ENCODE results near the gene TAAR2.
"Not testable (repeated sequence)": the region's sequence is repeated elsewhere in the genome, so short reads cannot be mapped to it uniquely, and the experiment has no call there.

Gene TAAR2, protein sequence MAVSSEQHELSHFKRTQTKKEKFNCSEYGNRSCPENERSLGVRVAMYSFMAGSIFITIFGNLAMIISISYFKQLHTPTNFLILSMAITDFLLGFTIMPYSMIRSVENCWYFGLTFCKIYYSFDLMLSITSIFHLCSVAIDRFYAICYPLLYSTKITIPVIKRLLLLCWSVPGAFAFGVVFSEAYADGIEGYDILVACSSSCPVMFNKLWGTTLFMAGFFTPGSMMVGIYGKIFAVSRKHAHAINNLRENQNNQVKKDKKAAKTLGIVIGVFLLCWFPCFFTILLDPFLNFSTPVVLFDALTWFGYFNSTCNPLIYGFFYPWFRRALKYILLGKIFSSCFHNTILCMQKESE

DNA sequence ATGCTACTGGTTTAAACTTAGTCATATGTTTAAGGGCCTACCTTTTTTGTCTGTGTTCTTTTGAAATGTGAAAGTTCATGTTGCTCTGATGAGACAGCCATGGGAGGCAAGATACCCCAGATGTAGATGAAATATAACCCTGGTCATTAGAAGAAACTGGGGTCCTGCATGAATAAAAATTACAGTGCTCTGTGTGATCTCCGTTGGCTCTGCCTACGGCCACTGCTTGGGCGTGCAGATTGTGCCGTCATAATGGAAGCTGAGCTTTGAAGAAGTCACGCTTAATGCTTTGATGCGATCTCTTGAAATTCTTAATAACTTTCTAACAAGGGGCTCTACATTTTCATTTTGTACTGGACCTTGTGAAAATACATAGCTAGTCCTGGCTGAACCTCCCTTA is at the start of gene TAAR2:
TAAR2 (minus strand) TSS at position 101 of the 400 bp plus-strand sequence; CDS start at position 101, 0 bp downstream.
- no peak for DNase-seq

DNA sequence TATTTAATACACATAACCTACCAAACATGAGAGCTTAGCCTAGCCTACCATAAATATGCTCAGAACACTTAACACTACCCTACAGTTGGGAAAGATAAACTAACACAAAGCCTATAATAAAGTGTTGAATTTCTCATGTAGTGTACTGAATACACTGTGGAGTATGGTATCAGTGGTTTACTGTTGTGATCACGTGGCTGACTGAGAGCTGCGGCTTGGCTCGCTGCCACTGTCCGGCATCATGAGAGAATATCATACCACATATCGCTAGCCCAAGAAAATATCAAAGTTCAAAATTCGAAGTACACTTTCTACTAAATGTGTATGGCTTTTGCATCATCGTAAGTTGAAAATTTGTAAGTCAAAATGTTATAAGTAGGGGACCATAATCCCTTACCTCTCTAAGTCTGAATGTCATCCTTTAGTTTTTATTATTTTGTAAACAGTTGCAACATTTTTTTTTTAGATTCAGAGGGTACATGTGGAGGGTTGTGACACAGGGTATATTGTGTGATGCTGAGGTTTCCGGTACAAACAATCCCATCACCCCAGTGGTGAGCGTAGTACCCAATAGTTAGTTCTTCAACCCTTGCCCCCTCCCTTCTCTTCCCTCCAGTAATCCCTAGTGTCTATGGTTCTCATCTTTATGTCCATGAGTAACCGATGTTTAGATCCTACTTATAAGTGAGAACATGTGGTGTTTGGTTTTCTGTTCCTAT is 49.5 kb upstream of the TAAR2 start:
- DNase-seq: no peak

DNA sequence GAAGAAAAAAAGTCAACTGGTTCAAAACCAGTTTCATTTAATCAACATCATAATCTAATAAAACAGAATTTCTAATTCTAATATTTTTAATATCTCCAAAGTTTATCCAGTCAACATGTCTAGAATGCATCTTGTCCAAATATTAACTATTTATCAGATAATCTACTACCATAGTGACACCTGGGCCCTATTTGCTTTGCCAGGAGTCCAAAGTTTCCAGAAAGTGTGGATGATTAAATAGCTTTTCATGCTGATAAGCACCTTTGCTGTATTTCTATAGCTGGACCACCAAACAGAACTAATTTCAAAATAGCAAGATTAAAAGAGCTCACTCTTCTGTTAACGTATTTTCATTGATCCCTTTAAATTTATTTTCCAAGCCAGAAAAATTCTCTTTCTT is 47.2 kb upstream of the TAAR2 start:
- DNase-seq: no peak

DNA sequence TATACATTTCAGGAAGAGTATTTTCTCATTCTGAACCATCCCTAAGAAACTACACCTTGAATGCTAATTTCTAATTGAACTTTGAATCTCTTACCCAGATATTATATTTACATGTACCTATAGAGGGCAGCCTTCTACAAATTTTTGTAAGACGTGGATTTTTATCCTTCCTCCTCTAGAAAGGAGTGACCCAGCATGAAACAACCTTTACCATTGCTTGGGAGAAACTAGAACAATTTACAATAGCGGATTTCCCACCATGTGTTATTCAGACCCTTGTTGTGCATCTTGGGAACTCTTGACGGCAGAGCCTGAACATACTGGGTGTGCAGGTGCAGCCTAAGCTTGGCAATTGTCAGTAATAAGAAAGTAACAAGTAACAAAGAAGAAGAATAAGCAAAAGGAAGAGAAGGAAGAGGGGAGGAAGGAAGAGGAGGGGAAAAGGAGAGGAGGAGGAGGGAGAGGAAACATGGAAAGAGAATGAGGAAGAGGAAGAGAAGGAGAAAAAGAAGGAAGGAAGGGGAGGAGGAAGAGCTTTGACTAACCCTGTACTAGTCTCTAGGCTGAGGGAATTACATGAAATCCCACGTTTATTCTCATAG is 45.7 kb upstream of the TAAR2 start:
- DNase-seq: peak; percentile 57

DNA sequence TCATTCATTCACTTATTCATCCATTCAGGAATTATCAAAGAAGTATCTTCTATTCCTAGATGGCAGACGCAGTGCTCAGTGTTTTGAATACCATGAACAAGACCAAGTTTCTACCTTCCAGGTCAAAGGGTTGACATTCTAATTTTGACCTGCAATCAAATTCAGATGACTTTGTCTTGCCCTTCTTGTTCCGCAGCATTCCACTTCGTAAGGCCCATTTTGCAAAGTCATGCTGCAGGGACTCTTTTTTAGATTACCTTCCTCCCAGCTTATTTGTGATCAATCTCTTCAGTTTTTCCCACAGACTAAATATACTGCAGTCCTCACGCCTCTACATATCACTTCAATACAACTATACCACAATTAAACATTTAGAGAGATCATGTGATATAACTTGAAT is 42.0 kb upstream of the TAAR2 start:
- DNase-seq: no peak

DNA sequence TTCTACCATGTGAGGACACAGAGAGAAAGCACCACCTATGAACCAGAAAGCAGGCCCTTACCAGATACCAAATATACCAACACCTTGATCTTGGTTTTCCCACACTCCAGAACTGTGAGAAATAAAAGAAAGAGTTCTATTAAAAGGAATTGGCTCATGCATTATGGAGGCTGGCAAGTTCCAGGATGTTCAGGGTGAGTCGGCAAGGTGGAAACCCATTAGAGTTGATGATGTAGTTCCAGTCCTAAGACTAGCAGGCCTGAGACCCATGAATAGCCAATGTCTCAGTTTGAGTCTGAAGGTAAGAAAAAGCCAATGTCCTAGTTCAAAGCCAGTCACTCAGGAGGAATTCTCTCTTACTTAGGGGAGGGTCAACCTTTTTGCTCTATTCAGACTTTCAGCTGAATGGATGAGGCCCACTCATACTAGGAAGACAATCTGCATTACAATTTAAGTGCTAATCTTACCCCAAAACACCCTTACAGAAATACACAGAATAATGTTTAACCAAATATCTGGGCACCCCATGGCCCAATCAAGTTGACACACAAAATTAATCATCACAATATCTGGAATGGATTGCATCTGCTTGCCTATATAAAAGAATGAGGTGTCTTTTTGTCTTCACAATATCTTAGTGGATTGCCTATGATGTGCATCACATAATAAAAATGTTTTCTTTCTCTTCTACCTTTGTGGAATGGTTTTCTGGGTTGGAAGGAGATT is 40.4 kb upstream of the TAAR2 start:
- no peak for DNase-seq

DNA sequence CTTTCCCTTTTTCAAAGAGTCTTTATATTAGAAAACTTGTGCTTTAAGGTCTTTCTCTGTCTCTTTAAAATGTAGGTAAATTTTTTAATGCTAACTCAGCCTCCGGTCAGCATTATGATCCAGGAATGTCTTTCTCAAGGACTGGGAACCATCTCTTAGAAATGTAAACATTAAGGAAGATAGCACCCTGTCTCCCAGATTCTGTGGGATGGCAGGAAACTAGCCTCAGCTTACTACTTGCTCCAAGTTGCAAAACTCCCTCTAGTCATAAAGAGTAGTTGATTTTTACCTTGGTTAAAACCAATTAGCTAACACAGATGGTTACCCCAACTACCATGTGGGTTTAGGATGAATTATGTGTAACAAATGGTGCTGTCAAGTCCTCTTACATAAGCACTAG is 39.6 kb upstream of the TAAR2 start:
- DNase-seq: no peak

DNA sequence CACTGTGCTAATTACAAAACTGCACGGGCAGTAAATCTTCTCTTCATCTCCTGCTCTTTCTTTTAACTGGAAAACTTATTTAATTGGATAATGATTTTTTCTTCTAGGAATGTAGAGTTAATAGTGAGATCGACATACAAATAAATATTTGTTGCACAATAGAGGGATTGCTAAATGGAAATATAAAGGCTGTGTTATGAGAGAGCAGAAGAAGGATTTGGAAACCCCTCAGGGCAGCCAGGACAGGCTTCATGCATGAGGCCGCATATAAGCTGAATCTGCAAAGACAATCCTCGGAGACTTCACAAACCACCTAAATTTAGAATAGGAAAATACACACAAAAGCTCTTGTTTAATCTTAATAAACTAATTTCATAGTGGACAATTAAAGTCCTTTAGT is 37.8 kb upstream of the TAAR2 start:
- DNase-seq: no peak

DNA sequence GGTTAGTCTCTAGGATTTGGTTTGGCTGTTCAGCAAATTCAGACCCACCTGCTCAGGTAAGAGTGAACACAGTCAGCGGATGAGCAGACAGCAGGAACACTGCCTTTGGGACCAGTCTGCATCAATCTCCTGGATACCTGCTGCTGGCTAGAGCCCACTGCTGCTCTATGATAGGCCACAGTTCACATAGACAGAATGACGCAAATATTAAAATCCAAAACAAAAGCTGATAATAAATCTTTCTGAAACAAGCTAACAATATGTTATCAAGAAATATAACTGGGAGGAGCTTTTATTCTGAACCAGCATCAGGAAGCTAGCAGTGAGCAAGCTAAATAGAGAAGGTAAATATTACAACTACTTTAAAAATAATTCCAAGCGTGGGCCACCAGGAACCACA is 35.0 kb upstream of the TAAR2 start, which contains the start of gene TAAR1:
TAAR1 (minus strand) TSS at position 101 of the 400 bp plus-strand sequence. CDS start 13,179 bp downstream, outside the sequence.
- no peak for DNase-seq

DNA sequence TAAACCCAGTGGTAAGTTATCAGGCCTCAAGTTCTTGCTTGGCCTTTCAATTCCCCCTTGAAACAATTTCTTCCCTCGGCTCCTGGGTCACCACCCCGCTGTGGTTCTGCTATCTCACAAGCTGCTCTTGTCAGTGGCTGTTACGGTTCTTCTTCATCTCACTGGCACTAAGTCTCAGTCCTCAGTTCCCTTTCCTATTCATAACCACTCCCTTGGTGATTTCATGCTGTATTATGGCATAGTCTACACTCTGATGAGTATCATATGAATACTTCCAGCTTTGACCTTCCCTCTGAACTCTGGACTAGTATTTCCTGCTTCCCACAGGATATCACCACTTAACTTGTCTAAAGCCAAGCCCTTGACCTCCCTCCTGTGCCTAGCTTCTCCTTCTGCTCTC is 27.0 kb upstream of the TAAR2 start:
- DNase-seq: no peak

DNA sequence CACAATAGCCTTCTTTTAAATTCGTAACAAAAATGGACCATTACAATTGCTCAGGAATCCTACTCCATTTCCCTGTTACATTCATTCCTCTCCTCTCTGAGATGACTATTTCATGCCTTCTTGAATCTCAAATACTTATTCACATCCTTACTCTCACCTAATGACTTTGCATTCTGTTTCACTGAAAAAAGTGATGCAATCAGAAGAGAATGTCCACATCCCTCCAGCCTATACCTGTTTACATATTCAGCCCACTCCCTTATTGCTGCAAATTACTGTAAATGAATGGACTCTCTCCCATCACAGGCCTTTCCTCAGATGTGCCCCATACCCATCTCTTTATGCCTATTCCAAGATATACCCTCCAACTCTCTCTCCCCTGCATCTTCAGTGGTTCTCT is 26.4 kb upstream of the TAAR2 start:
- no peak for DNase-seq

DNA sequence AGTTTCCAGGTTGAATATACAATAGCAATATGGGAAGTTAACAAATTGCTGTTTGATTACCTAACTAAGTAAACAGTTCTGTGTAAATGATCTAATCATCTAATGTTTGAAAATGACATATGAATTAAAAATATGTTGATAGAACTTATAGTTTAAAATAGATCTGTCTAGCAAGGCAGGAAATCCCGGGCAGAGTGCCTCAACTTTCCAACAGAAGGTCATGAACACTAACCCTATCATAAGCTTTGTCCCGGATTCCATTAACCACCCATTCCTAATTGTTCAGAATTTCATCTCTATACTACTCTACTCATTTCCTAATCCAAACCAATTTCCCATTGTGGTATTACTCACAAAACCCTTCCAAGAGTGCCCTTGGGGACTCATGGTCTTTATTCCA is 24.8 kb upstream of the TAAR2 start:
- no peak for DNase-seq

DNA sequence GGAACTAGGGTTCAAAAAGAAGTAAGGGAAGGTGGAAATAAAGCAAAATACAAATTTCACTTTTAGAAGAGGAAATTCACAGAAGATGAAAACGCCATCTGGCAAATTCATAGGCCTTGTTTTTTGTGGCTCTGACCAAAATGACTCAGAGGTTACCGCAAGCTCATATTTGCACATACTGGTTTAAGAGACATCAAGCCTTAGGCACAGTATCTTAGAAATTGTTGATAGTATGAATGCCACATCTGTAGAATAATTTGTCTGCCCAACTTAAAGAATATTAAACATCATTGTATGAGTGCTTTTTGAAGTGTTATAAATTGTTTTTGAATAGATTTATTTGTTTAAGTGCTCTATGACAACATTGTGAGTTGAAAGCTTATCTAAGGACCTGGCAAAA is 24.3 kb upstream of the TAAR2 start:
- DNase-seq: peak; percentile 68

DNA sequence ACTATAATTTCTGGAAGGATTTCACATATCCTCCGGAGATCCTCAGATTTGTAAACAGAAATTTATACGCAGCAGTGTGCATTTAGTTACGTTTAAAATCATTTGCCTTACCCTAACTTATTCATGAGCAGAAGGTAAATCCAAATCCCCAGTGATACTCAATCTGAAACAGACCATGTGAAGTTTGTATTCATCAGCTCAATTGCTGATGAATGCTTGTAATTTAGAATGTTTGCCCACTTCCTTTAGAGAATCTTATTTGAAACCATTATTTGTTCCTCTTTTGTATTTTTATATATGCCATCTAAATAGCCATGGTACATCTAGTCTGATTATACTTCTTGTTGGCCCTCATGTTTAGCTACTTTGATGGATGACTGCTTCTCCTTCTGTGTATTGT is 19.5 kb upstream of the TAAR2 start:
- no peak for DNase-seq

DNA sequence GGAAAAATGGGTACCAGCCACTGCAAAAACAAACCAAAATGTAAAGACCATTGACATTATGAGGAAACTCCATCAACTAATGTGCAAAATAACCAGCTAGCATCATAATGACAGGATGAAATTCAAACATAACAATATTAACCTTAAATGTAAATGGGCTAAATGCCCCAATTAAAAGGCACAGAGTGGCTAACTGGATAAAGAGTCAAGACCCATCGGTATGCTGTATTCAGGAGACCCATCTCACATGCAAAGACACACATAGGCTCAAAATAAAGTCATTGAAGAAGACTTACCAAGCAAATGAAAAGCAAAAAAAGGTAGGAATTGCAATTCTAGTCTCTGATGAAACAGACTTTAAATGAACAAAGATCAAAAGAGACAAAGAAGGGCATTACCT is 13.1 kb upstream of the TAAR2 start:
- not testable (repeated sequence) for DNase-seq

DNA sequence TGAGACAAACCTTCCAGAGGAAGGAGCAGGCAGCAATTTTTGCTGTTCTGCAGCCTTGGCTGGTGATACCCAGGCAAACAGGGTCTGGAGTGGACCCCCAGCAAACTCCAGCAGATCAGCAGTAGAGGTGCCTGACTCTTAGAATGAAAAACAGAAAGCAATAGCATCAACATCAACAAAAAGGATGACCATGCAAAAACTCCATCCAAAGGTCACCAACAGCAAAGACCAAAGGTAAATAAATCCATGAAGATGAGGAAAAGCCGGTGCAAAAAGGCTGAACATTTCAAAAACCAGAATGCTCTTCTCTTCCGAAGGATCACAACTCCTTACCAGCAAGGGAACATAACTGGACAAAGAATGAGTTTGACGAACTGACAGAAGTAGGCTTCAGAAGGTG is 11.8 kb upstream of the TAAR2 start:
- DNase-seq: not testable (repeated sequence)

DNA sequence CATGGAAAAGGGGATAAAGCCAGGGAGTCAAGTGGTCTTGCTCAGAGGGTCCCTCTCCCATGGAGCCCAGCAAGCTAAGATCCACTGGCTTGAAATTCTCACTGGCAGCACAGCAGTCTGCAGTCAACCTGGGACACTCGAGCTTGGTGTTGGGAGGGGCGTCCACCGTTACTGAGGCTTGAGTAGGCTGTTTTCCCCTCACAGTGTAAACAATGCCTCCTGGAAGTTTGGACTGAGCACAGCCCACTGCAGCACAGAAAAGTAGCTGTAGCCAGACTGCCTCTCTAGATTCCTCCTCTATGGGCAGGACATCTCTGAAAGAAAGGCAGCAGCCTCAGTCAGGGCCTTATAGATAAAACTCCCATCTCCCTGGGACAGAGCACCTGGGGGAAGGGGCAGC is 11.2 kb upstream of the TAAR2 start:
- not testable (repeated sequence) for DNase-seq

DNA sequence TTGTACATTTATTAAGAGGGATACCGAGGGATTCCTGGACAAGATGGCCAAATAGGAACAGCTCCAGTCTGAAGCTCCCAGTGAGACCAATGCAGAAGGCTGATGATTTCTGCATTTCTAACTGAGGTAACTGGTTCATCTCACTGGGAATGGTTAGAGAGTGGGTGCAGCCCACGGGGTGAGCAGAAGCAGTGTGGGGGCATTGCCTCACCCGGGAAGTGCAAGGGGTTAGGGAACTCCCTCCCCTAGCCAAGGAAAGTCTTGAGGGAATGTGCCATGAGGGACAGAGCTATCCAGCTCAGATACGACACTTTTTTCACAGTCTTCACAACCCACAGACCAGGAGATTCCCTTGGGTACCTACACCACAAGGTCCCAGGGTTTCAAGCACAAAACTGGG is 10.7 kb upstream of the TAAR2 start:
- no peak for DNase-seq

DNA sequence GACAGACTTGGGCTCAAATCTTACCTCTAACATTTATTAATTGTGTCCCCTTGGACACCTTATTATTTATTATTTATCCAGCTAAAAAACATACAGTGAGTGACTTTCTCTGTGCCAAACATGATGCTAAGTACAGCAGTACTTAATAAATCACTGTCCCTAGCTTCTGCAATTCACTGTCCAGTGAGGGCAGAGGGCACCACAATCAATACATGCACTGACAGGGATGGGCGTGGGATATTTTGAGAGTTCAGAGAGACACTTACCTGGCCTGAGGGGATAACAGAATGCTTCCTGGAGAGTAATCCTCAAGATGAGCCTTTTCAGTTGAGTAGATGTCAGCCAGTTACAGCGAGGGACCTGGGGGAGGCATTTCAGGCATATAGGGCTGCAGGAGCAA is 9.3 kb upstream of the TAAR2 start:
- no peak for DNase-seq

DNA sequence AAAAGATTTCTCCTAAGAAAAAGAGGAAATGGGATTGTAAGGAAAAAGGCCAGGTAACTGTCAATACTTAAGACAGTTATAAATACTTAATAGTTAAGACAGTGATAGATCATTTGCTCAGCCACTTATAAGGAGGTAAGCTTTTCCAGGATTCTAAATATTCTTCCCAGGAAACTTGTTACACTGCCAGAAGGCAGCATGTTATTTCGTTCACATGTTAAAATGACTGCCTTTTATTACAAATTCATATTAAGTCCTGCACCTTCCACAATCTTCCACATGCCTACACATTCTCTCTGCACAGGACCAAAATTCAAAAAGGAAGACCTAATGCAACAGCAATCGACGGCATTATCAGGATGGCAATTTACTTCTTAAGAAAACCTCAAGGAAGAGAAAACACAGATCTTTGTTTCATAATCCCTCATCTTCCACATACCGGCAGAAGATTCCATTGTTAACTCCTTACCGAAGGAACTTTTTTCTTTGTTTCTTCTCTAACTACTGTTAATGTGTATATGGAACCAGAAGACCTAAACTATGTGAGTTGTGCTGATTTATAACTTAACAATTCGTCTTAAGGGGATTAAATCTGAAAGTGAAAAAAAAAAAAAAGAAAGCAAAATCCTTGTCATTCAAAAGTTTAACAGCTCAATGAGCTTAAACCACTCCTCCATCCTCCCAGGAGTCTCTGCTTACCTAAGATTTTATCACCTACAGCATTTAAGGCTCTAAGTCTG is 799 bp downstream of the TAAR2 start:
- DNase-seq: no peak

DNA sequence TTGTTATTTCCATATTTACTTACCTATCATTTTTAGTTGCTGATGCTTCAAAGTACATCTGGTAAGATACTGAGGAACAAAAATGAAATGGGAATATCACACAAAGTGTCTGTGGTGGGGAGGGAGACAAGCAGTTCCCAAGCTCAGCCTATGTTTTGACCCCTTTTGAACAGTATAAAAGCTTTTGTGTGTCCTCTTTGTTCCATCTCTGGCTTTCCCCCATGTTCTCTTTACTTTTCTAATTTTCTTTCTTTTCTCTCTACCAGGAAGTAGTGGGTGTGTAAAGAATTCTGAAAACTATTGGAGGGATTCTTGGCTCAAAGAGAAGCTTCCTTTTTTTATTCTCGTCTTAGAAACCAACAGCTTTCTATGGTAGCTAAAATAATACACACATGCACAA is 7.4 kb downstream of the TAAR2 start:
- no peak for DNase-seq

DNA sequence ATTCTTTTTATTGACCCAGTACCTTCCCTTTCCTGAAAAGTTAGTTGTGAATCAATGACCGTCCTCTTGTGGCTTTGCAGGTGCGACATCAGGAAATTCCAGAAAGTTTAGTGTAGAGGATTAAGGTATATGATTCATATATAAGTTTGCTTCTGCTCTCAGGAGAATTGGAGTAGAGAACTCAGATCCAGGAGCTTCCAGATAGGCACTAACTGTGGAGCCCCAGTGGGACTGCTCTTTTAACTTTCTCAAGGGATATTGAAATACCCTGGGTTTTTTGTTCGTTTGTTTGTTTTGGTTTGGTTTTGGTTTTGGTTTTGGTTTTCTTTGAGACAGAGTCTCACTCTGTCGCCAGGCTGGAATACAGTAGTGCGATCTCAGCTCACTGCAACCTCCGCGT is 9.5 kb downstream of the TAAR2 start:
- peak; percentile 3 for DNase-seq

Data from activated CD4-positive, alpha-beta T cell treated with anti-CD3 and anti-CD28 coated beads, Interleukin-10, Interleukin-2, amounts not matched to agents 100 ng/mL and 50 ng/mL, durations not matched to agents 16 hours and 8 hours (primary cell).